K562 (cell line): Measurements from ENCODE around the gene CLIP4. TPM values are rescaled to one million over a fixed set of nuclear protein-coding genes. Genes with fewer than 3 reads are reported as not detected.

ENCODE experiments used
- ATAC-seq: fragments of 200-7000 bp; cut with Tn5 transposase; 3 replicates; pipeline ENCODE4 v1.9.1; 2020; ENCODE audit warnings: moderate library complexity
- BruUV-seq: library from RNA; stranded (reverse); fragments of 400-500 nt; replicated peaks from 2 replicates; lab custom pipeline; 2021; lab: Mats Ljungman, UMichigan
- CTCF ChIA-PET: fragments of 300-600 bp; formaldehyde crosslinking; extraction: SDS; loops from one replicate; lab custom pipeline; 2021; ENCODE audit warnings: low intra/inter-chr PET ratio; lab: Yijun Ruan, JAX
- POLR2A ChIA-PET: fragments of 300-600, 350-650 bp; sonication (Branson Sonifier 250); formaldehyde crosslinking; extraction: SDS; loops from one replicate; lab custom pipeline; 2021; ENCODE audit warnings: antibody characterized with exemption, inconsistent platforms; lab: Yijun Ruan, JAX
- DNase-seq, 4 experiments: peaks; one replicate each; pipeline versions ENCODE4 v3.0.0 to v3.0.0-alpha.2; 2011 to 2018; ENCODE audit warnings: low spot score in 3 of 4, mixed read lengths in 3 of 4; ENCODE audit errors: extremely low read depth in 1 of 4
- FAIRE-seq: peaks from 2 replicates; lab custom pipeline; 2011; peaks lifted over from hg19 to GRCh38; lab: Jason Lieb, UNC
- H2AFZ ChIP-seq: 2 replicates; pipeline ENCODE4 v1.6.0; 2011; ENCODE audit warnings: low read depth, low read length, control low read depth, inconsistent platforms
- H3K27ac ChIP-seq: fragments of 200-600 bp; 3 replicates; pipeline ENCODE4 v1.8.0; 2011; ENCODE audit warnings: low read depth, mild to moderate bottlenecking, control low read depth, inconsistent platforms, low read length, moderate library complexity, mixed read lengths; ENCODE audit errors: extremely low read depth
- H3K27me3 ChIP-seq, 2 experiments: fragments of 300-600 bp in 1 of 2; 2 replicates in 1 of 2; 3 replicates in 1 of 2; pipeline versions ENCODE4 v1.6.0 to v1.8.0; 2011; ENCODE audit warnings: inconsistent platforms in 2 of 2, low read length in 2 of 2, mild to moderate bottlenecking in 1 of 2, mixed read lengths in 1 of 2, moderate library complexity in 1 of 2; ENCODE audit not compliant: control insufficient read depth in 2 of 2, insufficient read depth in 2 of 2
- H3K36me3 ChIP-seq: fragments of 300-600 bp; 3 replicates; pipeline ENCODE4 v1.8.0; 2011; ENCODE audit warnings: mild to moderate bottlenecking, low read length, inconsistent platforms; ENCODE audit not compliant: control insufficient read depth, insufficient read depth
- H3K4me1 ChIP-seq, 2 experiments: fragments of 200-600 bp in 1 of 2; replicated peaks in 1 of 2; 2 replicates in 1 of 2; 3 replicates in 1 of 2; pipeline versions ENCODE4 v1.5.1 to v1.8.0; 2011; ENCODE audit warnings: inconsistent platforms in 2 of 2, low read length in 2 of 2, mild to moderate bottlenecking in 1 of 2, mixed read lengths in 1 of 2, moderate library complexity in 1 of 2; ENCODE audit not compliant: control insufficient read depth in 2 of 2, insufficient read depth in 2 of 2
- H3K4me2 ChIP-seq: 2 replicates; pipeline ENCODE4 v1.6.1; 2011; ENCODE audit warnings: low read length, control low read depth, inconsistent platforms, mixed read lengths; ENCODE audit not compliant: insufficient read depth
- H3K4me3 ChIP-seq: fragments of 200-600 bp; sonication (generic), shearing (Covaris generic); 2 replicates; pipeline ENCODE4 v1.5.1; 2016; ENCODE audit warnings: control low read depth, inconsistent platforms
- H3K79me2 ChIP-seq: fragments of 200-600 bp; 3 replicates; pipeline ENCODE4 v1.8.0; 2011; ENCODE audit warnings: low read length, inconsistent platforms; ENCODE audit not compliant: control insufficient read depth, insufficient read depth
- H3K9ac ChIP-seq, 2 experiments: 2 replicates each; pipeline versions ENCODE4 v1.6.0 to v1.6.1; 2011; ENCODE audit warnings: low read depth in 2 of 2, low read length in 2 of 2, control low read depth in 1 of 2, inconsistent platforms in 1 of 2, mild to moderate bottlenecking in 1 of 2, mixed read lengths in 1 of 2; ENCODE audit not compliant: insufficient read depth in 1 of 2
- H3K9me1 ChIP-seq: one replicate; pipeline ENCODE4 v1.6.0; 2011; ENCODE audit warnings: inconsistent platforms, mild to moderate bottlenecking, low read length, moderate library complexity; ENCODE audit not compliant: control insufficient read depth, insufficient read depth
- H3K9me3 ChIP-seq: replicated peaks from 2 replicates; pipeline ENCODE4 v1.5.1; 2011; ENCODE audit warnings: low read depth, low read length, inconsistent platforms; ENCODE audit not compliant: control insufficient read depth, insufficient read depth
- H4K20me1 ChIP-seq: replicated peaks from 2 replicates; pipeline ENCODE4 v1.6.1; 2011; ENCODE audit warnings: low read length, inconsistent platforms, mixed read lengths; ENCODE audit not compliant: control insufficient read depth, insufficient read depth
- CEBPG ChIP-seq, 3 experiments: fragments of 200-800 bp in 1 of 3; sonication (Bioruptor generic) in 1 of 3; sonication (generic) in 1 of 3; formaldehyde crosslinking in 1 of 3; IDR thresholded peaks in 2 of 3; conservative IDR thresholded peaks in 1 of 3; 2 replicates each; pipeline versions ENCODE4 v1.6.1 to v1.8.0; 2016 to 2022; ENCODE audit warnings: missing compliant biosample characterization in 2 of 3, missing genetic modification characterization in 2 of 3, mild to moderate bottlenecking in 1 of 3, missing genetic modification reagents in 1 of 3
- HCFC1 ChIP-seq: IDR thresholded peaks from 2 replicates; pipeline ENCODE4 v1.6.1; 2012; ENCODE audit warnings: low read depth, low read length, improper control_type of control experiment
- NR2C2 ChIP-seq, 2 experiments: fragments of 200-800 bp in 1 of 2; sonication (Bioruptor generic) in 1 of 2; sonication (generic) in 1 of 2; formaldehyde crosslinking in 1 of 2; IDR thresholded peaks; 2 replicates each; pipeline versions ENCODE4 v1.6.1 to v1.8.0; 2016 to 2022; ENCODE audit warnings: mild to moderate bottlenecking in 1 of 2, missing compliant biosample characterization in 1 of 2, missing genetic modification characterization in 1 of 2, missing genetic modification reagents in 1 of 2
- SRSF7 ChIP-seq: fragments of 200-400 bp; formaldehyde crosslinking; optimal IDR thresholded peaks from 2 replicates; pipeline ENCODE3; 2017; ENCODE audit warnings: mild to moderate bottlenecking, low read depth, low read length
- ZFP36 ChIP-seq: fragments of 150-350 bp; IDR thresholded peaks from 2 replicates; pipeline ENCODE4 v1.6.1; 2018; ENCODE audit warnings: low read length, low read depth; ENCODE audit not compliant: partially characterized antibody
- ZNF23 ChIP-seq: fragments of 250-450 bp; sonication (Bioruptor Pico); IDR thresholded peaks from 2 replicates; pipeline ENCODE4 v1.4.0; 2020; ENCODE audit warnings: mild to moderate bottlenecking
- WGBS: fragments of 100-300 bp; shearing (Covaris generic); methylation state at CpG from one replicate; pipeline ENCODE4 v1.1.6; 2016; ENCODE audit warnings: low coverage, mixed read lengths; ENCODE audit not compliant: insufficient coverage; ENCODE audit errors: missing lambda C conversion rate; 5-methylcytosine and 5-hydroxymethylcytosine counted together
- in situ Hi-C: fragments of 300-500 bp; cut with MboI; formaldehyde crosslinking; loops from 4 replicates; pipeline ENCODE4 v1.15.0; 2018; ENCODE audit warnings: inconsistent platforms, mixed read lengths
- intact Hi-C: fragments of 100-400 bp; cut with micrococcal nuclease; formaldehyde crosslinking; loops from 2 replicates; pipeline ENCODE4 v1.14.2; 2022
- polyA plus RNA-seq, 8 experiments: library from polyadenylated mRNA; depleted of rRNA in 4 of 8; stranded (reverse) in 5 of 8; unstranded in 3 of 8; fragments of >200 nt; fragmentation: Nextera tagmentation in 2 of 8; fragmentation: Illumina TruSeq in 1 of 8; extraction: Ambion mirVana in 2 of 8; extraction: Trizol in 1 of 8; gene quantifications; 2 replicates each; pipeline versions ENCODE4 v1.2.1 to v1.2.3, GENCODE V29; 2011 to 2014; ENCODE audit warnings: inconsistent platforms in 1 of 8, missing spikeins in 1 of 8
- total RNA-seq, 7 experiments: library from RNA; depleted of rRNA in 6 of 7; stranded (reverse); fragments of >200 nt in 6 of 7; fragmentation: Illumina TruSeq in 2 of 7; extraction: Trizol in 2 of 7; gene quantifications; 2 replicates each; pipeline versions ENCODE4 v1.2.1 to v1.2.3, GENCODE V29; 2011 to 2021; ENCODE audit warnings: low replicate concordance in 1 of 7
- TF ChIP-seq, protein P1 (sequence below): IDR thresholded peaks from 3 replicates; pipeline ENCODE4 v1.6.1; 2011; ENCODE audit warnings: borderline replicate concordance, mild to moderate bottlenecking; ENCODE audit not compliant: insufficient read length, insufficient read depth

Gene CLIP4
- total and polyA plus RNA-seq, 9 of the 15 experiments (the other 6 are each of a cell fraction or from before 2014, with no cell fraction given), result 0.03 to 0.38 (median 0.13) TPM; not detected in 5

DNA sequence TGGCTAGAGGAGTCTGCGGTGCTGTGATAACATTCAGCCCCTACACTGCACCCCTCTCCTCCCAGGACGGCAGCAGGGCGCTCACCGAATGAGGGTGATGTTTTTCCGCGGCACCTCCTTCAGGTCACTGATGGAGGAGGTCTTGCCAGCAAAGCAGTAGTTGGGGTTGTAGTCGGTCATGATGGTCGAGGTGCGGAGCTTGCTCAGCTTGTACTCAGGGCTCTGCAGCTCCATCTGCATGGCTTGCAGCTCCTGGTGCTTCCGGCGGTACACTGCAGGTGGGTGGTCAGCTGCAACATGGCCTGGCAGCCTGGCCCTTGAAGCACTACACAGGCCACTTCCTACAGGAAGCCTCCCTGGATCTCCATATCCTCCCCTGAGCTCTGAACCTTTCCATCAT, 108.0 kb downstream of the CLIP4 start:
- no peaks in the 10 kb centered on the region for H3K9me3 ChIP-seq
- no peaks in the 10 kb centered on the region for H3K79me2 ChIP-seq
- no peaks in the 10 kb centered on the region for H3K4me1 ChIP-seq
- no peak for DNase-seq
- in situ Hi-C loops (no loop called here), intact Hi-C loops (no loop called here)
- no peak overlapping the region for H2AFZ ChIP-seq
- peaks cover 6 to 55% of the 10 kb centered on the region in 2 experiments; a peak in 3 of 5 replicates for H3K27me3 ChIP-seq
- CTCF ChIA-PET, result no interaction called here
- no peaks in the 10 kb centered on the region for H3K36me3 ChIP-seq
- POLR2A ChIA-PET, result no interaction called here
- H3K4me3 ChIP-seq, result no peak overlapping the region
- WGBS, result 0% methylated on average over 11 of the region's 11 CpGs
- BruUV-seq, result no TSS peak
- no peak overlapping the region for H3K9ac ChIP-seq
- TF ChIP-seq NR2C2 (CRISPR knock-in tag; IDR thresholded peaks at IDR 0.05) (no peak), NR2C2 (tag; IDR thresholded peaks at IDR 0.05) (no peak), CEBPG (CRISPR knock-in tag; IDR thresholded peaks at IDR 0.05) (no peak), CEBPG (tag; conservative IDR thresholded peaks at IDR 0.05 in 1 of 2, IDR thresholded peaks at IDR 0.05 in 1 of 2) (no peak), ZFP36 (peak; percentile 52), HCFC1 (no peak), ZNF23 (no peak), SRSF7 (no peak)
- TF ChIP-seq, protein P1, sequence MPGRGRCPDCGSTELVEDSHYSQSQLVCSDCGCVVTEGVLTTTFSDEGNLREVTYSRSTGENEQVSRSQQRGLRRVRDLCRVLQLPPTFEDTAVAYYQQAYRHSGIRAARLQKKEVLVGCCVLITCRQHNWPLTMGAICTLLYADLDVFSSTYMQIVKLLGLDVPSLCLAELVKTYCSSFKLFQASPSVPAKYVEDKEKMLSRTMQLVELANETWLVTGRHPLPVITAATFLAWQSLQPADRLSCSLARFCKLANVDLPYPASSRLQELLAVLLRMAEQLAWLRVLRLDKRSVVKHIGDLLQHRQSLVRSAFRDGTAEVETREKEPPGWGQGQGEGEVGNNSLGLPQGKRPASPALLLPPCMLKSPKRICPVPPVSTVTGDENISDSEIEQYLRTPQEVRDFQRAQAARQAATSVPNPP, result no peak
- H3K4me2 ChIP-seq, result no peak overlapping the region
- H4K20me1 ChIP-seq, result peaks cover 7% of the 10 kb centered on the region
- ATAC-seq, result no peak
- H3K9me1 ChIP-seq, result no peaks in the 10 kb centered on the region
- no peak overlapping the region for H3K27ac ChIP-seq
- no peak for FAIRE-seq
